Inferior parietal cortex (tissue), 1 donor: ENCODE results near the gene SMG6.
"Not testable (repeated sequence)": the region's sequence is repeated elsewhere in the genome, so short reads cannot be mapped to it uniquely, and the experiment has no call there.

Experiments used
- DNase-seq: peaks from one replicate; pipeline ENCODE4 v3.0.0-alpha.2; 2016; ENCODE audit errors: extremely low spot score

SMG6 gene

DNA sequence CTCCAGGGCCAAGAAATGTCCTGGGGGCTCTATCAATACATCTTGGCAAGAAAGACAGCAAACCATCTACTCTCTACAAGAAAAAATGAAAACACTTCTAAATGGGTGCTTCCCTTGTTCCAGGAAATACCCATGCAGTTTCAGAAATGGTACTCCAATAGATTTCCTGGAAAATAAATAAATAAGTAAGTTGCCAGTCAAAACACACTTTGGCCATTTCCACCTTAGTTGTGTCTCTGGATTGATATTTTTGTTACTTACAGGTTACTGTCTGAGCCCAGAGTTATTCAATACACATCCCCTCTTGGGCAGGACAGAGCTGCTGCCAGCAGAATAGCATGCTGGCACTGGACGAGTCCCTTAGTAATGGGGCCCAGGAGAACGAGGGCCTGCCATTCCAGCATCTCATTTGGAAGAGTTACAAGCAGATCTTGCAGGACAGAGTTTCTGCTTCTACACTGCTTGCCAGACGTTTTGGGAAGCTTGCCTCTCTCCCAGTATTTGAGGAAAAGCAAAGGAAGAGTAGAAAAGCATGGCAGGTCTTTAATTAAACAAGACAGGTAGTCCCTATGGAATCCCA lies 100.5 kb downstream of the SMG6 start:
- no peak for DNase-seq

DNA sequence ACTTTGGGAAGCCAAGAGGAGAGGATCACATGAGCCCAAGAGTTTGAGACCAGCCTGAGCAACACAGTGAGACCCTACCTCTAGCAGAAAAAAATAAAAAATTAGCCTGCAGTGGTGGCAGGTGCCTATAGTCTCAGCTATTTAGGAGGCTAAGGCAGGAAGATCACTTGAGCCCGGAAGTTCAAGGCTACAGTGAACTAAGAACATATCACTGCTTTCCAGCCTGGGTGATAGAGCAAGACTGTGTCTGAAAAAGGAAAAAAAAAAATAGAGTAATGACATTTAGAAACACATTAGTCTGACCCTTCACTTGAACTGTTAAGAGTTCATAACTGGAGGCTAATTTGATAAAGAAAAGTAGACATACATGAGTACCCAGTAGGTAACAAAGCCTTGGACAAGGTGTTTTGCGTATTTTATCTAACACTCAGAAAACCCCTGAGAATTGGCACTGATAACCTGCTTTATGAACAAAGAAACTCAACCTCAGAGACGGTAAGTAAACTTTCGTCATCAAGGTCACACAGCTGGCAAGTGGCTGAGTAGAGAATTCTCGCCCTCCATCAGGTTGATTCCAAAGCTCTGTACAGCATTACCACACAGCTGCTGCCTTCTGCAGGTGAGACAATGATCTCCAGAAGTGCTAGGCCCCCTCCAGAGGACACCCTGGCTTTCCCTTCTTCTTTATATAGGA lies 101.1 kb downstream of the SMG6 start:
- DNase-seq: no peak

DNA sequence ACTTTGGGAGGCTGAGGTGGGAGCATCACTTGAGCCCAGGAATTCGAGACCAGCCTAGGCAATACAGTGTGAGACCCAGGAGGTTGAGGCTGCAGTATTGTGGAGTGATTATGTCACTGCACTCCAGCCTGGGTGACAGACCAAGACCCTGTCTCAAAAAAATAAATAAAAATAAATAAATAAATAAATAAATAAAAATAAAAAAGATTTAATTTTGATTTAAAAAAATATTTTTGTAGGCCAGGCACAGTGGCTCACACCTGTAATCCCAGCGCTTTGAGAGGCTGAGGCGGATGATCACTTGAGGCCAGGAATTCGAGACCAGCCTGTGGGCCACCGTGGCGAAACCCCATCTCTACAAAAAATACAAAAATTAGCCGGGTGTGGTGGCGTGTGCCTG lies 104.2 kb downstream of the SMG6 start:
- not testable (repeated sequence) for DNase-seq

DNA sequence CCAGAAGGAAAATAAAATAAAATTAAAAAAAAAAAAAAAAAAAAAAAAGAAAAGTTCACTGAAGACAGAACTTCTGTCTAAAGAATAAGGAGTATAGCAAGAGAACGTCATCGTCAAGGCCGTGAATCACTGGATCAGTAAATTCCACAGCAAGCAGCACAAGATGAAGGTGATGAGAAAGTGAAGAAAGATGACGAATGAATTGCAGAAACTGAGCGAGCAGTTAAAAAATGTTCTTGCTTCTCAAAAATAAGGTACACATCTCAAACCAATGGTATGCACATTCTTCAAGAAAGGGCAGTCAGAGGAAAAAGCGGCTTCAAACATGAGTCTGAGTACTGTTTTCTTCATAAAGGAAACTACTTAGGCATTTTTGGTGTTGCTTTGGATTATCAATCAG lies 104.7 kb downstream of the SMG6 start:
- no peak for DNase-seq

DNA sequence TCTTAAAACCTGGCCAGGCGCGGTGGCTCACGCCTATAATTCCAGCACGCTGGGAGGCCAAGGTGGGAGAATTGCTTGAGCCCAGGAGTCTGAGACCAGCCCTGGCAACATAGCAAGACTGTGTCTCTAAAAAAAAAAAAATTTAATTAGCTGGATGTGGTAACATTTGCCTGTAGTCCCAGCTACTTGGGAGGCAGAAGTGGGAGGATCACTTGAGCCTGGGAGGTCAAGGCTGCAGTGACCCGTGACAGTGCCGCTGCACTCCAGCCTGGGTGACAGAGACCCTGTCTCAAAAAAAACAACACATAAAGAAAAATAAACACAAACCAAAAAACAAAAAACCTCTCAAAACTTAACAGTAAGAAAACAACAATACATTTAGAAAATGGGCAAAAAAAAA lies 106.3 kb downstream of the SMG6 start:
- no peak for DNase-seq

DNA sequence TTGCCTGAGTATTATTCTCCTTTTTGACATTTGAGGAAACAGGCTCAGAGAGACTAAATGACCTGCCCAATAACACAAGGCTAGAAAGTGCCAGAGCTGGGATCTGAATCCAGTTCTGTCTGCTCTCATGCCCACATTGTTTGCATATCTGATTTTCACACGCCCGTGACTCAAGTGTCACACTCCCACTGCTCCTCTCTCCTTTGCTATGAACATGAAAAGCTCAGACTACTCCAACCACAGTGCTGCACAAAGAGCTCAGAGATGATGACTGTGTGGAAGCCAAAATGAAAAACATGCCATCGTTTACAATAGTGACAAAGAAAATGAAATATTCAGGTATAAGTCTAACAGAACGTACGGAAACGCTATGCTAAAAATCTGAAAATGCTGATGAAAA lies 107.9 kb downstream of the SMG6 start:
- no peak for DNase-seq

DNA sequence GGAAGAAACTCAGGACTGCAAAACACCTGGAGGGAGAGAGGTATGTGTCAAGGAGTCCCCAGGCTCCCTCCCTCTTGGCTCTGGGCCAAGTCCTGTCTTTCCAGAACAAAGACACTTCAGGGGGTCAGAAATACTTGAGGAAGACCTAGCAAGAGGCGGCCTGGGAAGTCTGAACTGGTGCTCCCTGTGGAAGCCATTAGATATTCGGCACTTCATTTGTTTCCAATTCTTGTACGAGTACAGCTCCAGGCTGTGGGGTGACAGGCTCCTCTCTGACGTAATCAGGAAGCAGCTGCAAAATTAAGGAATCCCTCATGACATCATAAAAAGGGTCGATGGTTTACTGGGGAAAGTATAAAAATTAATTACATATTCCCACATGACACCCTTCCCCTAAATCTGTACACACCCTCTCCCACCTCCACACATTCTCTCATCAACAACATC lies 108.7 kb downstream of the SMG6 start:
- no peak for DNase-seq

DNA sequence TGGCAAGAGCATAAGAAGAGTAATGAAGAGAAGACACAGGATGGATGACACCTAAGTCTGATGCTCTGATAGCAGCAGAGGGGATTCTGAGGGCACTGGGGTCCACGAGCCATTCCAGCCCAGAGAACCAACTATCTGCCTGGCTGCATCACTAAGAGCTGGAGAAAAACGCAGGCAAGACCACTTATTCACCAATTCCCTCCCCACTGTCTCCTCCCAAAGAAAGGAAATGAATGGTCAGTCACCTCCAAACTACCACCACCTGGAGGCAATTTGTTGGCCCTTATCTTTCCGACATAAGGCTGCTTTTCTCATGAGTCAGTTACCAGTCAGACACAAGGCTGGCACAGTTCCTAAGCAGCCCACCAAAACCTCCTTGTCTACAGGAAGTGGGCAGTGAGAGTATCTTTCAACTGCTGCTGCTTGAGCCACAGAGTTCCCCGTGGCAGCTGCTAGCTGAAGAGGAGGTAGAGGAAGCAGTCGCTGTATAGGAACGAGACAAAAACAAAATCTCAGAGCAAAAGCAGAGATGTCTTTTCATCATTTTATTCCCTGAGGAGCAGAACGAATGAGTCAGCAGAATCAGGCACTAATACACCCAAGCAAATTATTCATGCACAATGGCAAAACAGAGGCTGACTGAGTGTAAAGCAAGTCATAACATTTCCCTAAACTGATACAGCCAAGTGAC lies 111.1 kb downstream of the SMG6 start:
- DNase-seq: no peak

DNA sequence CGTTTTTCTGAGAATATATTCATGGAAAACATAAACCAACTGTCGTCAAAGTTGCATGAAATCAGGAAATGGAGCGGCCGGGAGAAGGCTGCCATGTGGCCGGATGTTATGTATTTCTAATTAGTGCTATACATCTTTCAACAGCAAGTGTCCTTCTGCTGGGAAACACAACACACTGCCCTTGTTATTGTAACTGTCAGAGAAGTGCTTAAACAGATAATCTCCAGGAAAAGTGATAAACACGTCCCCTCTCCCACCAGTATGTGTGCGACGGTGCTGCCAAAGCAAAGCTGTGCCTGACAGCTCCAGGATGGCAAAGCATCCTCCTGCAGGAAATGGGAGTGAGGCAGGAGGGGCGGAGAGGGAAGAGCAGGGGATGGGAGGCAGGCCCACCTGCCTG lies 111.8 kb downstream of the SMG6 start:
- no peak for DNase-seq

DNA sequence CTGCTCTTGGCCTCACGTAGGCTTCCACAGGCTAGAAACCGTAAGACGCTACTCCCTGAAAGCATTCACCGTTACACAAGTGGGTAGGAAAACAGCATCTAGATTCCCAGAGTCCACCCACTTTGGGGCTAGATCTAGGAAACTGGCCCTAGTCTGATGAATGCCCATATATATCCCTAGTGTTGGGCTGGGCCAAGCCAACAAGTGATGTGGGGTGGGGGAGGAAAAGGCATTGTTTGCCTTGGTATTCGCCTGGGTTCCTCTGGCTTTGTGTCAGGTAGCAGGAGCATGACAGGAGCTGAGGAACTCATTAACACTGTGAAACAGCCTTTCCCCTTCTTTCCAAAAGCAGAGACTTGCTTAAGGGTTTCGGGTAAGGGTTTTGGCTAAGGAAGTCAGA lies 112.4 kb downstream of the SMG6 start:
- no peak for DNase-seq

DNA sequence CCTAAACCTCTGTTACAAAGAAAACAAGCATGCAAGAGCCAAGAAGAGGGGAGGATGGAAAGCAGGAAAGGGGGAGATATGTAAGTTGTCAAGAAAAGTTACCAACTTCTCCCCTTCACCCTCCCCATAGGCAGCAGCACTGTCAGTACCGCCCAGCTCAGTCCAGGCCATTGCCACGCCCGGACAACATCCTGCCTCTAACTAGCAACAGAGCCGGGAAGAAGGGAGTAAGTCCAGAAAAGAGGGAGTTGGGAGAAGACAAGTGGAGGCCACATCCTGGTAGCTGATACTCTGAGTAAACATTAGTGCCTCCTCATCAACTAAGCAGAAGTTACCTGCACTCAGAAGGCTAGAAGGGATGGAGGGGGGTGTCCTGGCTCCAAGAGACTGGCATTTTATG lies 113.6 kb downstream of the SMG6 start:
- DNase-seq: no peak

DNA sequence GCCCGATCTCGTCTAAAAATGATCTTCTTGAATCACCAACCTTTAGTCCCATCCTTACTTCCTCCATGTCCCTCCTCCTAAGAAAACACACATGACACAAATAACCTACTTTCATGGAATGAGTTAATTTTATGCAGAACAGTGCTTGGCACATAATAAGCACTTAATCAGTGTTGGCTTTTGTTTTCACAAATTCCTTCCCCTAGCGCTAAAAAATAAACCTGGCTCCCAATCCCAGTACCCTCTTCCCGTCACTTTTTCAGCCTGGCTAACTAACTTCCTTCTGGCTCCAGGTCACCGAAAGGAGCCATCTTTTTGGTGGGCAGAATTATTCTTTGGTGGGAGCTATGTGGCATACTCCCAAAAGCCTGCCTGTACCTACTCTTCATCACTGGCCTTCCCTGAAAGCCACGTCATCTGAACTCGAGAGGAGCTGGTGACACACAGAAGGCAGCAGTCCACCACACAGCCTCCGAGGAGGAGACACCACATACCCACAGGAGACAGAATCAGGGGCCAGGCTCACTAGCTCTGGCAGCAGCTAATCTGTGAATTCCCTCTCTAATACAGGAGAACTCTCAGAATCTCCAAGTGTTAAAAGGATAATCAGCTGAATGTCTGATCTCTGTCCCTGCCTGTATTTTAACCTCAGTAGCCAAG lies 114.5 kb downstream of the SMG6 start:
- no peak for DNase-seq

DNA sequence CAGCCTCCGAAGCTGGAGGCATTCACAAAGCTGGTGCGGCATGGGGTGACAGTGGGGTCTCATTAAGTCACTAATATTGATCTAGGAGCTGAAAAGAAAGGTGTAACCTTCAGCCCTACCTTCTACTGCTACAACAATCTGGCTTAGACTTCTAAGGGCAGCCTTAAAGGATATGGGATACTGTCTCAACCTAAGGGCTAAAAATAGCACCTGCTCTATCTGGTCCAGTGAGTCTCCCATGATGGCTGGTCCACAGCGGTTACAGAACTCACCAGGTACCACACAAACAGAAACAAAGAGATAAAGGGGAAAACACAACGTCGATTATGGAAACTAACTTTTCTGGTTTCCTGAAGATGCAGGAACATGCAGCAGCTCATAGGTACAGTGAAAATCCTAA lies 115.8 kb downstream of the SMG6 start:
- no peak for DNase-seq

DNA sequence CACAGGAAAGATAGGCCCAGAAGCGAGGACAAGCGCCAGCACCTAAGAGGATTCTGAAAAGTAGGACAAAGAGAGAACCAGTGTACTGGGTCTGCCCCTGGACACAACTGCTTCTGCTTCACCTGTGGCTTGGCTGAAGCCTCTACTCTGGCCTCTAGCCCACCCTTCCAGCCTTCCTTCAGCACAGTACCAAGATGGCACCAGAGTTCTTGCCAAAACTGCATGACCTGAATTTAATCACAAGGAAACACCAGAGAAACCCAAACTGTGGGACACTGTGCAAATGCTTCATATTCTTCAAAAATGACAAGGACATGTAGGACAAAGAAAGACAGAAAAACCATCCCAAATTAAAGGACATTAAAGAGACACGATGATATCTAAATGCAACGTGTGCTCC lies 116.6 kb downstream of the SMG6 start:
- DNase-seq: no peak

DNA sequence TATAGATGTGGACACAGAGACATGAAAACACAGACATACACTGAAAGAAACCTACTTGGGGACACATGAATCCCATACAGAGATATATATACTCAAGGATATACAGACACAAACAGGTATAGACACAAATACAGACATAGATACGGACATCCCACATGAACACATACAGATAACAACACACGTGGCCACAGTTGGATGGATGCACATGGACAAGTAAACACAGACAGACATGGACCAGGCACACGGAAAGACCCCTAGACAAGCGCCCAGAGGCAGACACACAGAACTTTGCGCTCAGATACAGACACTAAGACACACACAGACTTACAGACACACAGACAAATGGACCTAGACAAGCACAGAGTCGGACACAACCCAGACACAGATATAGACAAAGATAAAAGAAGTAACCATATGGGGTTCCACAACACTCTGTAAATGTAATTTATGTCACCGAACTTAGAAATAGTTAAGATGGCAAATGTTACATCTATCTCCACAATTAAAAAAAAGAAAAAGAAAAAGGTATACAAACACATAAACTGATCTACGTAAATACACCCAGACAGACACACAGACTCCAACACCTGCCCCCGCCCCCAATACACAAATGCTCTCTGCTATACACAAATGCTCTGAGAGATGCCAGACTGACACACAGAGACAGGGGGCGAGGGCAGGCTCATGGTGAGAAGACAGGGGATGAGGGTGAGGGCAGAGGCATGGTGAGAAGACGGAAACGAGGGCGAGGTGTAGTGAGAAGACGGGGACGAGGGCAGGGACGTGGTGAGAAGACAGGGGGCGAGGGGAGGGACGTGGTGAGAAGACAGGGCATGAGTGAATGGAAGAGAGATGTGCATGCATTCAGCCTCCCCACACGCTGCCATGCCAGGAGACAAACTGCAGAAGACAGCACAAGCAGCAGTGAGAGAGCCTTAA lies 118.3 kb downstream of the SMG6 start:
- no peak for DNase-seq

DNA sequence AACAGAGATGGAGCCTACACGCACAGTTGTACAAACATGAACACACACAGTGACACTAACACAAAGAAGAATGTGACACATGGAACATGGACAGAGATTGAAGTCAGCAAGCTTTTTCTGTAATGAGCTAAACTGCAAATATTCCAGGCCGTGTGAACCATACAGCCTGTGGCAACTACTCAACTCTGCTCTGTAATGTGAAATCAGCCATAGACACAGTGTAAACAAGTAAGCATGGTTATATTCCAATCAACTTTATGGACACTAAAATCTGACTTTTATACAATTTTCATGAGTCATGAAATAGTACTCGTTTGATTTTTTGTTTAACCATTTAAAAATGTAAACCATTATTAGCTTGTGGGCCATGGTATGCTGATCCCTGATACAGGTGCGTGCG lies 120.2 kb downstream of the SMG6 start:
- no peak for DNase-seq

DNA sequence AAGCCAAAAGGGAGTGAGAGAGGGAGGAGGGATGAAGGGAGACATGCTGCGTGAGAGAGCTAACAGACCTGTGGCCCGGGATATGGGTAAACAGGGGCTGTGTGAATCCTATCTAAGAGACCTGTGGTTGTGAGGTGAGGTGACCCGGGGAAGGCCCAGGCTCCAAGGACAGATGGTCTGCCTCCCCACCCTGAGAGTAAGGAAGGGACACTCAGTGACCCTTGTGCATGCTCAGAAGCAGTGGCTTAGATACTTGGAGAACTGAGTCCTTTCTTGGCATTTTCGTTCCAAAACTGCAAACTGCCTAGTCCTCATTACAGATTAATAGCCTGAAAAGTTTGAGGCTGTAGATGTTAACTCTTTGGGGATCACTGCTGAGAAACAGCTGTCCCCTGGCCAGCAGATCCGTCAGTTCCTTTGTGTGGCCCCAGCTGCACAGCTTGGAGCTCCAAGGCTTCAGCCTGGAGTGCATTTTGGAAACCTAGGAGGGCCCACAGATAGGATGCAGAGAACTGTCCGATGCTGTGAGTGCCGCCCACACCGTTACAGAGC lies 121.6 kb downstream of the SMG6 start:
- no peak for DNase-seq

DNA sequence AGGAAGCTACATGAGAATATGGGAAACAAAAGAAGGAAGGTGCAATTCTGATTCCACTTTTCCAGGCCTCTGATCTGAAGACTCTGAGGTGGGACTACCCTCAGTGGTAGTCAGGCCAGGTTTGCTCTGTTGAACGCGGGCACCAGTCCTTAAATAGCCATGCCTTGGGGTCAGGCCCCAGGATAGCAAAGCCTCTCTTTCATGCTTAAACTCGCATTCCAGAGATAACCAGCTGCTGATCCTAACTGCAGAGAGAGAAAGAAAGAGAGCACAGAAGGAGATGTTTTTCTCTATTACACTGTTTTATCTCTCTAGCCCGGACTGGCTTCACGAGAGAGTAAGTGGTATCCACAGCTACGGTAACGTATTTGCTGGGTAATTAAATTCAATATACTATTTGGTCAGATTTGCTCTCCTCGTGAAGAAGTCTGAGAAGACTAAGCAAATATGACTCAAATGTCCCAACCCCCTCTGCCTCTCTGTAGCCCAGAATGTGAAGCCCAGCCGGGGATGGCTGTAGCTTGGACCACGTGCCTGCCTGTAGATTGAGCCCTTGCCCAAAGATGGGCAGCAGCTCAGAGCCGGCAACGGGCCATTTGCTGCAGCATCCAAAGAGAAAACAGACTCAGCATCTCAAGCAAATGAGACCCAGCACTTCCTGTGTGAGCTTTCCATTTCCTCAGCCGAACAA lies 122.2 kb downstream of the SMG6 start:
- peak; percentile 50 for DNase-seq

DNA sequence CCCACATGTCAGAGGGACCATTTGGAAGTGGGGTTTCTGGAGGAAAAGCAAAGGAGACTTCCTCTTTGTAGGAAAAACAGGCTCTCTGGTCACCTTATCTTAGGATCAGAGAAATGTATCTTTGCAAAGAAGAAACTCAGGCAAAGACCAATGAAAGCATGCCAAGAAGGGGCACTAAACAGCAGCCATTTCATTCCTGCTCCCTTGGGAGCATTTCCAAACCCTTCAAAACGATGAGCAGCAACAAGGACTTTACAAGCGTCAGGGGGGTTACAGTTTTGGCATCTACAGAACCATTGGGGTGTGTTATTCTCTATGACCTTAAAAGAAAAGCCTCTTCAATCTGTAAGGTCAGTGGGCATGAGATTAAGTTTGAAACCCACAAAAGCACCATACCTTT lies 122.8 kb downstream of the SMG6 start:
- no peak for DNase-seq

DNA sequence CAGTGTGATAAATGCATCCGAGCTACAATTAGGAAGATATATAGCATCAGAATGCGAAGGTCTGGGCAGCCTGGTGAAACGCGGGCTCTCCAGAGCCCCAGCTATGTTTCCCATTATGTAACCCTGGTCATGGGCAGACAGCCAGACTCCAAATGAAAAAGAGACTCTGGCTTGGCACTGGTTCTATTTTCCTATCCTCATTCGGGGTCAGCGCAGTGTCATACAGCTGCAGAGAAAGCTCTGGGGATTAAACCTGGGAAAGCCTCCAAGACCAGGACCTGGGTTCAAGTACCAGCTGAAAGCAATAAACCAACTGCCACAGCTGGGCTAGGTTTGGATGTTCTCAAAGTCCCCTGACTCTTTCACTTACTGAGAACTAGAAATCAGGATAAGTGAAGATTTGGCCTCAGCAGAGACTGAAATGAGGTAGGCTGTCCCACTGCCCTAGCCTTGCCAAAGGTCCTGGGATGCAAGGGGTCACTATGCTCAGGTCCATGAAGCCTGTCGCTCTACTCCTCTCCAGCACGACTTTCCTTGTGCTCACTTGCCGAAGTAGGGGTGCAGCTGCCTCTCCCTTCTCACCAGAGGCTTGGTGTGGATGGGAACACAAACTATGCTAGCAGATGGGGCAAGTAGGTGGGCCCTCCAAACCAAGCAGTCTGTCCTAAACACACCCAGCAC lies 123.8 kb downstream of the SMG6 start:
- DNase-seq: peak; percentile 70
